Kidney (tissue), 14 donors: Measurements from ENCODE around the gene SLC20A1. TPM values are rescaled to one million over a fixed set of nuclear protein-coding genes. Genes with fewer than 3 reads are reported as not detected.
"Not testable (repeated sequence)": the region's sequence is repeated elsewhere in the genome, so short reads cannot be mapped to it uniquely, and the experiment has no call there.

Source experiments
- DNase-seq, 5 donors: peaks; one replicate each; pipeline ENCODE4 v3.0.0-alpha.2; 2013 to 2020
- FAIRE-seq: peaks from 2 replicates; lab custom pipeline; 2012; peaks lifted over from hg19 to GRCh38; lab: Jason Lieb, UNC
- H3K27ac ChIP-seq, 2 donors: one replicate each; pipeline ENCODE4 v1.7.0; 2013; ENCODE audit warnings: low read depth in 2 of 2, low read length in 2 of 2, inconsistent platforms in 1 of 2
- H3K27me3 ChIP-seq: one replicate; pipeline ENCODE4 v1.7.1; 2013; ENCODE audit warnings: low read length, inconsistent platforms; ENCODE audit not compliant: control insufficient read depth, insufficient read depth
- H3K36me3 ChIP-seq, 3 donors: one replicate each; pipeline versions ENCODE4 v1.7.0 to v1.7.1; 2013; ENCODE audit warnings: low read length in 3 of 3, control low read depth in 1 of 3, inconsistent platforms in 1 of 3; ENCODE audit not compliant: insufficient read depth in 3 of 3, control insufficient read depth in 2 of 3
- H3K4me1 ChIP-seq, 3 donors: one replicate each; pipeline versions ENCODE4 v1.7.0 to v1.7.1; 2013; ENCODE audit warnings: low read length in 3 of 3, inconsistent platforms in 1 of 3, low read depth in 1 of 3; ENCODE audit not compliant: control insufficient read depth in 2 of 3, insufficient read depth in 2 of 3
- H3K4me3 ChIP-seq, 3 donors: one replicate each; pipeline versions ENCODE4 v1.7.0 to v1.8.1; 2013; ENCODE audit warnings: low read length in 3 of 3, control low read depth in 1 of 3, inconsistent platforms in 1 of 3
- H3K9ac ChIP-seq, 3 donors: one replicate each; pipeline versions ENCODE4 v1.7.0 to v1.7.1; 2013; ENCODE audit warnings: low read length in 3 of 3, control low read depth in 1 of 3, inconsistent platforms in 1 of 3
- H3K9me3 ChIP-seq, 3 donors: one replicate each; pipeline versions ENCODE4 v1.7.0 to v1.7.1; 2013; ENCODE audit warnings: low read length in 3 of 3, control low read depth in 1 of 3, inconsistent platforms in 1 of 3; ENCODE audit not compliant: control insufficient read depth in 2 of 3, insufficient read depth in 1 of 3
- intact Hi-C: fragments of 100-400 bp; cut with DNase I; formaldehyde crosslinking; loops from one replicate; pipeline ENCODE4 v1.11.1; 2022
- polyA plus RNA-seq: library from polyadenylated mRNA; stranded (reverse); fragments of 350-450 nt; fragmentation: Illumina TruSeq; extraction: RNeasy Lipid Tissue Mini Kit (QIAGEN cat#74804); gene quantifications from one replicate; pipeline ENCODE4 v1.2.3, GENCODE V29; 2014; ENCODE audit warnings: low read depth, low replicate concordance; ENCODE audit not compliant: insufficient read depth
- total RNA-seq: library from RNA; stranded (reverse); fragmentation: NEBNext Ultra II Directional; extraction: Animal tissue kit (Norgen Biotek cat#: 25700); gene quantifications from one replicate; pipeline ENCODE4 v1.2.1, GENCODE V29; 2021
- TF ChIP-seq, protein P1 (sequence below): IDR thresholded peaks from 3 replicates; pipeline ENCODE4 v1.5.1; 2012; ENCODE audit warnings: mild to moderate bottlenecking, moderate library complexity, borderline replicate concordance; ENCODE audit not compliant: insufficient read depth; ENCODE audit errors: extremely low read depth
- donor health status: control.
- donor health status: control.
- donor health status: control.
- donor health status: control.
- donor health status: control.
- donor health status: DM: yes; HTN: yes; CAD: no.
- donor health status: Normal renal cell carcinoma (clear cell type).

SLC20A1 gene
- total and polyA plus RNA-seq, 2 donors from 2014 or later = 10.4 to 46.2 TPM

DNA sequence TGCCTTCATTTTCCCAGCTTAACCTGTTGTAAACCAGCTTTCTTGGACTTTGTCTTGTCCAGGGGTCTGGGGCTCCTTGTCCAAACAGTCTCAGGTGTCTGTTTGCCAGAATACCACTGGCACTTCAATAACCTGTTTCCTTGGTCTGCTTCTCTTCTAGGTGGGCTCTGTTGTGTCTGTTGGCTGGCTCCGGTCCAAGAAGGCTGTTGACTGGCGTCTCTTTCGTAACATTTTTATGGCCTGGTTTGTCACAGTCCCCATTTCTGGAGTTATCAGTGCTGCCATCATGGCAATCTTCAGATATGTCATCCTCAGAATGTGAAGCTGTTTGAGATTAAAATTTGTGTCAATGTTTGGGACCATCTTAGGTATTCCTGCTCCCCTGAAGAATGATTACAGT is 17.0 kb downstream of the SLC20A1 start:
- peaks cover 0 to 12% (median 5%) of the 10 kb centered on the region in 3 donors for H3K4me1 ChIP-seq
- H3K36me3 ChIP-seq = peaks cover 4 to 39% (median 16%) of the 10 kb centered on the region in 3 donors
- intact Hi-C loops = no loop called here
- no peak overlapping the region for H3K27ac ChIP-seq
- FAIRE-seq (no peak), DNase-seq (no peak)
- H3K4me3 ChIP-seq = no peak overlapping the region
- H3K9ac ChIP-seq = no peak overlapping the region
- H3K9me3 ChIP-seq = no peaks in the 10 kb centered on the region
- TF ChIP-seq, protein P1, sequence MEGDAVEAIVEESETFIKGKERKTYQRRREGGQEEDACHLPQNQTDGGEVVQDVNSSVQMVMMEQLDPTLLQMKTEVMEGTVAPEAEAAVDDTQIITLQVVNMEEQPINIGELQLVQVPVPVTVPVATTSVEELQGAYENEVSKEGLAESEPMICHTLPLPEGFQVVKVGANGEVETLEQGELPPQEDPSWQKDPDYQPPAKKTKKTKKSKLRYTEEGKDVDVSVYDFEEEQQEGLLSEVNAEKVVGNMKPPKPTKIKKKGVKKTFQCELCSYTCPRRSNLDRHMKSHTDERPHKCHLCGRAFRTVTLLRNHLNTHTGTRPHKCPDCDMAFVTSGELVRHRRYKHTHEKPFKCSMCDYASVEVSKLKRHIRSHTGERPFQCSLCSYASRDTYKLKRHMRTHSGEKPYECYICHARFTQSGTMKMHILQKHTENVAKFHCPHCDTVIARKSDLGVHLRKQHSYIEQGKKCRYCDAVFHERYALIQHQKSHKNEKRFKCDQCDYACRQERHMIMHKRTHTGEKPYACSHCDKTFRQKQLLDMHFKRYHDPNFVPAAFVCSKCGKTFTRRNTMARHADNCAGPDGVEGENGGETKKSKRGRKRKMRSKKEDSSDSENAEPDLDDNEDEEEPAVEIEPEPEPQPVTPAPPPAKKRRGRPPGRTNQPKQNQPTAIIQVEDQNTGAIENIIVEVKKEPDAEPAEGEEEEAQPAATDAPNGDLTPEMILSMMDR = no peak
- H3K27me3 ChIP-seq = no peaks in the 10 kb centered on the region

DNA sequence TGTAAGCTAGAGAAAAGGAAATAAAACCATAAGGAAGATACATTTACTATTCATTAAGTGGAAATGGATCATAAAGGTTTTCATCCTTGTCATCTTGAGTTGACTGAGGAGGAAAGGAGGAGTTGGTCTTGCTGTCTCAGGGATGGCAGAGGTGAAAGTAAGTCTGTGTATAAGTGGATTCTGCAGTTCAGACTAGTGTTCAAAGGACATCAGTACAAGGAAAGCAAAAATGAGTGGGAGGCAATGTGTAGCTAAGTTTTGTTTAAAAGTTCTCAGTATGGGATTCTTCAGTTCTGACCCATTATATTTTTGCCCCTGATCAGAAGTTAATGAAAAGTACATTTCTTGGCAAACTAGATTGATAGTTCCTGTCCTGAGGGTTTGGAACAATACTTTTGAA is 18.9 kb downstream of the SLC20A1 start:
- H3K4me1 ChIP-seq = peaks cover 0 to 7% (median under 1%) of the 10 kb centered on the region in 3 donors
- no peak for DNase-seq
- H3K9ac ChIP-seq = no peak overlapping the region
- TF ChIP-seq, protein P1 = no peak
- no peak overlapping the region for H3K4me3 ChIP-seq
- H3K9me3 ChIP-seq = no peaks in the 10 kb centered on the region
- H3K27ac ChIP-seq = no peak overlapping the region
- FAIRE-seq = no peak
- H3K36me3 ChIP-seq = peaks cover 2 to 20% (median 6%) of the 10 kb centered on the region in 3 donors
- intact Hi-C loops = no loop called here
- no peaks in the 10 kb centered on the region for H3K27me3 ChIP-seq

DNA sequence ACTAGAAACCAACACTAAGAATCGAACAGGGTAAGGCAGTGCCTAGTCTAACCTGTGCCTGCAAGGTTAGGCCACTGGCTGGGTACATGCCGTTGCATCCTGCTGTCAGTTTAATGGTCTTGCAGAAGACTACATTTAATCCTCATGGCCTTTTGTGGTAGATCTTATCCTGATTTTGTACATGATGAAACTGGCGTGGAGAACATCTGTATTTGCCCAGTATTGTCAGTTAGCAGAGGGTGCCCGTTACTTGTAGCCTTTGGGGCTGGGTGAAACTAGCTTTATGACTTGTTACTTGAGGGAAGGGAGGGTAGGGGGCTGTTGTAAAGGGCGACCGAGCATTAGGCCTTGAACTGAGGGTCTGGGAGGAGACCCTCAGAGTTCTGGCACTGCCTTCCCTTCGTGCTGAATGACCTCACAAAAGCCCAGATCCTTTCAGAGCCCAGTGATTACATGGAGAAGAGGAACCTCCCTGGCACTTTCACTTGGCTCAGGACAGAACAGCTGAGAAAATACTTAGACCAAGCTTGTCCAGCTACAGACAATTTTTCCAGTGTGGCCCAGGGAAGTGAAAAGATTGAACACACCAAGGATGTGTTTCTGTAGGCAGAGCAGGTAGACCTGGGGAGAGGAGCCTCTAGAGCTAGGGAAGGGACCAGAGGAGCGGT is 19.5 kb downstream of the SLC20A1 start:
- H3K27ac ChIP-seq = no peak overlapping the region
- TF ChIP-seq, protein P1 = no peak
- no peaks in the 10 kb centered on the region for H3K27me3 ChIP-seq
- peaks cover 0 to 7% (median 0%) of the 10 kb centered on the region in 3 donors for H3K4me1 ChIP-seq
- H3K4me3 ChIP-seq = no peak overlapping the region
- intact Hi-C loops = no loop called here
- DNase-seq (no peak), FAIRE-seq (no peak)
- no peaks in the 10 kb centered on the region for H3K9me3 ChIP-seq
- H3K36me3 ChIP-seq = peaks cover 2 to 17% (median 6%) of the 10 kb centered on the region in 3 donors
- no peak overlapping the region for H3K9ac ChIP-seq

DNA sequence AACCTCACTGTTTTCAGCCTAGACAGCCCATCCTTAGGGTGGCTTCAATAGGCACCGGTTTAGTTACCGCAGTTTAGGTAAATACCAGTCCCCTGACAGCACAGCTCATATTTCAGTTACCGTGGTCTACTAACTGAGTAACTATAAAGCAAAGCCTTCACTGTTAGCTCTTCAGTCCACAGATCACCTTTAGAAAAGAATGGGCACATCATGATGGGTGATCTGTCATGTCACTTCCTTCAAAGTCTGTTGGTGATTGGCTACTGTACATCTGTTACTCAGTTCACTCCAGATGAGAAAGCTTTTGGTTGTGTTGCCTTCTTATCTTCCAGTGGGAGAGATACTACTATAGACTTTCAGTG is 21.0 kb downstream of the SLC20A1 start:
- TF ChIP-seq, protein P1 = no peak
- Histone ChIP-seq H3K9ac (no peak overlapping the region), H3K27ac (no peak overlapping the region), H3K36me3 (peaks cover 1 to 9% (median 3%) of the 10 kb centered on the region in 3 donors), H3K9me3 (no peaks in the 10 kb centered on the region), H3K4me1 (no peaks in the 10 kb centered on the region), H3K4me3 (no peak overlapping the region), H3K27me3 (no peaks in the 10 kb centered on the region)
- FAIRE-seq (no peak), DNase-seq (no peak)
- intact Hi-C loops = no loop called here

DNA sequence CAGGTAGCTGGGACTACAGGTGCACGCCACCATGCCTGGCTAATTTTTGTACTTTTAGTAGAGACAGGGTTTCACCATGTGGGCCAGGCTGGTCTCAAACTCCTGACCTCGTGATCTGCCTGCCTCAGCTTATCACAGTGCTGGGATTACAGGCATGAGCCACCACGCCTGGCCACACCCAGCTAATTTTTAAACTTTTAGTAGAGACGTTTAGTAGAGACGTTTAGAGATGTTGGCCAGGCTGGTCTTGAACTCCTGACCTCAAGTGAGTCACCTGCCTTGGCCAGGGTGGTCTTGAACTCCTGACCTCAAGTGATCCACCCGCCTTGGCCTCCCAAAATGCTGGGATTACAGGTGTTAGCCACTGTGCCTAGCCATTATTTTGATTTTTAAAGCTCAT is 21.8 kb downstream of the SLC20A1 start:
- FAIRE-seq, DNase-seq, H3K9me3 ChIP-seq, H3K36me3 ChIP-seq, intact Hi-C loops, H3K27ac ChIP-seq, H3K4me1 ChIP-seq, H3K4me3 ChIP-seq, H3K27me3 ChIP-seq, H3K9ac ChIP-seq: not testable (repeated sequence)
